ENCODE measurements around the gene USP36.

USP36 gene

GRCh38 chr17:78828470-78829185 lies 12.0 kb downstream of the USP36 start:
- Histone ChIP-seq H3K27me3 (replicated peaks; ENCODE audit: insufficient read depth, low read length) (no peaks in the 10 kb centered on the region), H3K9me2 (replicated peaks; ENCODE audit: insufficient read depth, low read length) (no peaks in the 10 kb centered on the region), H3K4me3 (ENCODE audit: low read length) (no peak overlapping the region), H3K9ac (ENCODE audit: low read length) (no peak overlapping the region), H3K4me1 (ENCODE audit: low read length) (no peaks in the 10 kb centered on the region), H3K27ac (ENCODE audit: low read length) (no peak overlapping the region), H4K20me1 (ENCODE audit: insufficient read depth, low read length) (no peaks in the 10 kb centered on the region), H3K79me2 (ENCODE audit: low read length) (peaks cover 92% of the 10 kb centered on the region), H2AFZ (ENCODE audit: low read length) (no peak overlapping the region), H3K36me3 (replicated peaks; ENCODE audit: insufficient read depth, low read length) (peaks cover 31% of the 10 kb centered on the region; the same call in 1 of the 2 replicates), H3K9me3 (replicated peaks; ENCODE audit: insufficient read depth, low read length) (no peaks in the 10 kb centered on the region), H3F3A (ENCODE audit: insufficient read depth, low read length) (no peaks in the 10 kb centered on the region; the same call in 1 of the 2 replicates), H3K4me2 (ENCODE audit: low read depth, low read length) (no peak overlapping the region)
- TF ChIP-seq CTCF (IDR thresholded peaks at IDR 0.05; ENCODE audit: low read length) (0 out of 2 replicates have a peak, but pooled peaks have one; percentile 14), EZH2 (optimal IDR thresholded peaks at IDR 0.05; ENCODE audit: low read depth, low read length) (no peak), EZH2phosphoT487 (IDR thresholded peaks at IDR 0.05; ENCODE audit: low read length) (no peak)
- no peak for DNase-seq

- Histone ChIP-seq H3K79me2 (ENCODE audit: low read length) (peaks cover 89% of the 10 kb centered on the region), H3K9me3 (replicated peaks; ENCODE audit: insufficient read depth, low read length) (no peaks in the 10 kb centered on the region), H3K4me3 (ENCODE audit: low read length) (no peak overlapping the region), H4K20me1 (ENCODE audit: insufficient read depth, low read length) (no peaks in the 10 kb centered on the region), H2AFZ (ENCODE audit: low read length) (no peak overlapping the region), H3K9ac (ENCODE audit: low read length) (no peak overlapping the region), H3K4me2 (ENCODE audit: low read depth, low read length) (no peak overlapping the region), H3K36me3 (replicated peaks; ENCODE audit: insufficient read depth, low read length) (peaks cover 26% of the 10 kb centered on the region; the same call in 1 of the 2 replicates), H3K27me3 (replicated peaks; ENCODE audit: insufficient read depth, low read length) (no peaks in the 10 kb centered on the region), H3K27ac (ENCODE audit: low read length) (no peak overlapping the region), H3K4me1 (ENCODE audit: low read length) (no peaks in the 10 kb centered on the region), H3K9me2 (replicated peaks; ENCODE audit: insufficient read depth, low read length) (no peaks in the 10 kb centered on the region), H3F3A (ENCODE audit: insufficient read depth, low read length) (no peaks in the 10 kb centered on the region; the same call in 1 of the 2 replicates)
- DNase-seq, result no peak
- TF ChIP-seq EZH2phosphoT487 (IDR thresholded peaks at IDR 0.05; ENCODE audit: low read length) (no peak), CTCF (IDR thresholded peaks at IDR 0.05; ENCODE audit: low read length) (no peak), EZH2 (optimal IDR thresholded peaks at IDR 0.05; ENCODE audit: low read depth, low read length) (no peak)
These were observed 13.6 kb downstream of the USP36 start for GRCh38 chr17:78826836-78827509.

DNA sequence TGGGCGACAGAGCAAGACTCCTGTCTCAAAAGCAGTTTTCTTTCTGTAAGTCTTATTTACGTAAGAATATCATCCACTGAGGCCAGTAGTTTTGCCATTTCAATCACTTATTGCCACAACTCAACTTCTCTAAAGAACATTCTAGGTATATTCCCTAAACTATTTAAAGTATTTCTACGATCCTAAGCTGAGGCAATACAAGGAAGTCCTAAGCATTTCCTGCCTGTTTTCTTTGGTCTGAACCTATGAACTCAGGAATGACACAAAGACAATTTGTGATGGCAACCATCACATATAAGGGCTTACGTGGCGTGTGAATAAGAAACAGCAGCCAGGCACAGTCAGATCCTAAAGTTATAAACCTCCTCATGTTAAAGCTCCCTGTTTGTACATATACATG lies 14.2 kb downstream of the USP36 start:
- Histone ChIP-seq H3K4me1 (ENCODE audit: low read length) (no peaks in the 10 kb centered on the region), H3F3A (ENCODE audit: insufficient read depth, low read length) (no peaks in the 10 kb centered on the region; the same call in 1 of the 2 replicates), H3K9ac (ENCODE audit: low read length) (no peak overlapping the region), H2AFZ (ENCODE audit: low read length) (no peak overlapping the region), H3K4me3 (ENCODE audit: low read length) (no peak overlapping the region), H3K79me2 (ENCODE audit: low read length) (peaks cover 84% of the 10 kb centered on the region), H3K4me2 (ENCODE audit: low read depth, low read length) (no peak overlapping the region), H4K20me1 (ENCODE audit: insufficient read depth, low read length) (no peaks in the 10 kb centered on the region), H3K27ac (ENCODE audit: low read length) (no peak overlapping the region), H3K27me3 (replicated peaks; ENCODE audit: insufficient read depth, low read length) (no peaks in the 10 kb centered on the region), H3K9me2 (replicated peaks; ENCODE audit: insufficient read depth, low read length) (no peaks in the 10 kb centered on the region), H3K36me3 (replicated peaks; ENCODE audit: insufficient read depth, low read length) (peaks cover 24% of the 10 kb centered on the region; the same call in 1 of the 2 replicates), H3K9me3 (replicated peaks; ENCODE audit: insufficient read depth, low read length) (no peaks in the 10 kb centered on the region)
- no peak for DNase-seq
- TF ChIP-seq EZH2 (optimal IDR thresholded peaks at IDR 0.05; ENCODE audit: low read depth, low read length), result no peak
